GM23338 (cell line): ENCODE data around the gene TIMM10B. TPM values are rescaled to one million over a fixed set of nuclear protein-coding genes. Genes with fewer than 3 reads are reported as not detected.

ENCODE experiments used
- ATAC-seq: fragments of 200-7000 bp; cut with Tn5 transposase; 3 replicates; pipeline ENCODE4 v1.9.1; 2020
- DNase-seq: peaks from one replicate; pipeline ENCODE4 v3.0.0-alpha.2; 2015; ENCODE audit warnings: low spot score
- H2AFZ ChIP-seq: fragments of 200-600 bp; sonication (generic); 2 replicates; pipeline ENCODE4 v1.8.0; 2016; ENCODE audit warnings: antibody characterized with exemption, mild to moderate bottlenecking, moderate library complexity
- H3F3A ChIP-seq: fragments of 200-600 bp; sonication (generic); replicated peaks from 2 replicates; pipeline ENCODE4 v1.8.0; 2017; ENCODE audit warnings: antibody characterized with exemption, mixed run types, low read depth
- H3K27ac ChIP-seq: fragments of 200-600 bp; sonication (generic); 2 replicates; pipeline ENCODE4 v1.6.1; 2016; ENCODE audit warnings: low read depth
- H3K27me3 ChIP-seq: fragments of 200-600 bp; sonication (generic); 2 replicates; pipeline ENCODE4 v1.8.0; 2016; ENCODE audit warnings: mild to moderate bottlenecking, mixed run types, moderate library complexity; ENCODE audit not compliant: insufficient read depth
- H3K36me3 ChIP-seq: fragments of 200-600 bp; sonication (generic); 2 replicates; pipeline ENCODE4 v1.8.0; 2016; ENCODE audit warnings: mild to moderate bottlenecking; ENCODE audit not compliant: insufficient read depth
- H3K4me1 ChIP-seq: fragments of 200-600 bp; sonication (generic); 2 replicates; pipeline ENCODE4 v1.8.0; 2016; ENCODE audit warnings: mild to moderate bottlenecking, moderate library complexity; ENCODE audit not compliant: insufficient read depth
- H3K4me2 ChIP-seq: fragments of 200-600 bp; sonication (generic); 2 replicates; pipeline ENCODE4 v1.7.1; 2017; ENCODE audit warnings: mixed run types
- H3K4me3 ChIP-seq: fragments of 200-600 bp; sonication (generic); 2 replicates; pipeline ENCODE4 v1.6.1; 2016; ENCODE audit warnings: mixed run types
- H3K79me2 ChIP-seq: fragments of 200-600 bp; sonication (generic); replicated peaks from 2 replicates; pipeline ENCODE4 v1.8.0; 2017; ENCODE audit warnings: mild to moderate bottlenecking; ENCODE audit not compliant: insufficient read depth
- H3K9me2 ChIP-seq: fragments of 200-600 bp; sonication (generic); 2 replicates; pipeline ENCODE4 v1.8.0; 2017; ENCODE audit not compliant: insufficient read depth
- H4K20me1 ChIP-seq: fragments of 200-600 bp; sonication (generic); replicated peaks from 2 replicates; pipeline ENCODE4 v1.8.0; 2017; ENCODE audit warnings: mild to moderate bottlenecking; ENCODE audit not compliant: insufficient read depth
- H3K27ac Mint-ChIP-seq: 2 replicates; pipeline ENCODE4 v1.8.0; 2020; ENCODE audit warnings: inconsistent platforms, mild to moderate bottlenecking, moderate library complexity, mixed read lengths
- H3K27me3 Mint-ChIP-seq: 3 replicates; pipeline ENCODE4 v1.8.0; 2022; ENCODE audit warnings: low read depth, mild to moderate bottlenecking, moderate library complexity, mixed read lengths, inconsistent platforms; ENCODE audit not compliant: insufficient read depth, poor library complexity
- H3K36me3 Mint-ChIP-seq: 3 replicates; pipeline ENCODE4 v1.8.0; 2021; ENCODE audit warnings: low read depth, mild to moderate bottlenecking, inconsistent platforms, moderate library complexity, mixed read lengths
- H3K4me1 Mint-ChIP-seq: 3 replicates; pipeline ENCODE4 v1.8.0; 2020; ENCODE audit warnings: mild to moderate bottlenecking, inconsistent platforms, mixed read lengths
- H3K4me3 Mint-ChIP-seq: 3 replicates; pipeline ENCODE4 v1.8.0; 2021; ENCODE audit warnings: moderate library complexity, mild to moderate bottlenecking, inconsistent platforms, mixed read lengths
- H3K9me3 Mint-ChIP-seq: 3 replicates; pipeline ENCODE4 v1.8.0; 2020; ENCODE audit warnings: moderate library complexity, mild to moderate bottlenecking, inconsistent platforms, mixed read lengths
- NANOG ChIP-seq: IDR thresholded peaks from 2 replicates; pipeline ENCODE4 v1.6.1; 2016; ENCODE audit warnings: antibody characterized with exemption, borderline replicate concordance
- STAT1 ChIP-seq: IDR thresholded peaks from one replicate; pipeline ENCODE4 v1.6.1; 2016; ENCODE audit warnings: antibody characterized with exemption; ENCODE audit not compliant: unreplicated experiment
- ZNF331 ChIP-seq: fragments of 250-450 bp; sonication (Bioruptor Pico); IDR thresholded peaks from 2 replicates; pipeline ENCODE4 v1.5.0; 2020; ENCODE audit warnings: low read depth, mild to moderate bottlenecking, moderate library complexity
- polyA plus RNA-seq: library from polyadenylated mRNA; unstranded; fragments of >200 nt; fragmentation: Nextera tagmentation; extraction: Ambion mirVana; gene quantifications from 2 replicates; pipeline ENCODE4 v1.2.1, GENCODE V29; 2016
- total RNA-seq: library from RNA; depleted of rRNA; stranded (reverse); fragments of >200 nt; shearing (Covaris generic); gene quantifications from 2 replicates; pipeline ENCODE4 v1.2.3, GENCODE V29; 2014
- TF ChIP-seq, protein P1 (sequence below): fragments of 250-450 bp; sonication (Bioruptor Pico); IDR thresholded peaks from 2 replicates; pipeline ENCODE4 v1.5.0; 2020; ENCODE audit warnings: mild to moderate bottlenecking, moderate library complexity

The TIMM10B gene
- total and polyA plus RNA-seq, 2 experiments from 2014 or later: 30.8 to 54.2 TPM

DNA sequence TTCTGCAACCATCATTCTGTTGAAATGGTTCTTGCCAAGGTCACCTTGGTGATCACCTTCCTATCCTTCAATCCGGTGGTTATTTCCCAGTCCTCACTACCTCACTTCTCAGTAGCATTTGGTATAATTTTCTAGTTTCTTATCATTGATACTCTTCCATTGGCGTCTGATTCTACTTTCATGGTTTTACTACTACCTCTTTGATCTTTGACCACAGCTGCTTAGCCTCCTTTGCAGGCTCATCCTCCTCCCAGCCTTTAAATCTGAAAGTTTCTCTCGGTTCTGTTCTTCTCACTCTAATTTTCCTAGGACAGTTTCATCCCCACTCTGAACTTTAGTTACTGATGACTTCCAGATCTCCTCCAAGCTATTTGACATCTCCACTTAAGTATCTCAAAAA, 5.0 kb downstream of the TIMM10B start:
- Histone ChIP-seq H3K36me3 (peaks cover 36% of the 10 kb centered on the region), H3F3A (peaks cover 11% of the 10 kb centered on the region; the same call in 1 of the 2 replicates), H3K27me3 (no peaks in the 10 kb centered on the region), H4K20me1 (peaks cover 14% of the 10 kb centered on the region; the same call in 1 of the 2 replicates), H3K79me2 (peaks cover 32% of the 10 kb centered on the region), H2AFZ (no peak overlapping the region), H3K27ac (no peak overlapping the region), H3K4me3 (no peak overlapping the region), H3K4me2 (no peak overlapping the region), H3K9me2 (no peaks in the 10 kb centered on the region), H3K4me1 (0 out of 2 replicates have a peak, but pooled peaks cover 6% of the 10 kb centered on the region)
- peaks cover 4% of the 10 kb centered on the region for H3K27me3 Mint-ChIP-seq
- no peak for ATAC-seq
- no peak overlapping the region for H3K27ac Mint-ChIP-seq
- TF ChIP-seq, protein P1, sequence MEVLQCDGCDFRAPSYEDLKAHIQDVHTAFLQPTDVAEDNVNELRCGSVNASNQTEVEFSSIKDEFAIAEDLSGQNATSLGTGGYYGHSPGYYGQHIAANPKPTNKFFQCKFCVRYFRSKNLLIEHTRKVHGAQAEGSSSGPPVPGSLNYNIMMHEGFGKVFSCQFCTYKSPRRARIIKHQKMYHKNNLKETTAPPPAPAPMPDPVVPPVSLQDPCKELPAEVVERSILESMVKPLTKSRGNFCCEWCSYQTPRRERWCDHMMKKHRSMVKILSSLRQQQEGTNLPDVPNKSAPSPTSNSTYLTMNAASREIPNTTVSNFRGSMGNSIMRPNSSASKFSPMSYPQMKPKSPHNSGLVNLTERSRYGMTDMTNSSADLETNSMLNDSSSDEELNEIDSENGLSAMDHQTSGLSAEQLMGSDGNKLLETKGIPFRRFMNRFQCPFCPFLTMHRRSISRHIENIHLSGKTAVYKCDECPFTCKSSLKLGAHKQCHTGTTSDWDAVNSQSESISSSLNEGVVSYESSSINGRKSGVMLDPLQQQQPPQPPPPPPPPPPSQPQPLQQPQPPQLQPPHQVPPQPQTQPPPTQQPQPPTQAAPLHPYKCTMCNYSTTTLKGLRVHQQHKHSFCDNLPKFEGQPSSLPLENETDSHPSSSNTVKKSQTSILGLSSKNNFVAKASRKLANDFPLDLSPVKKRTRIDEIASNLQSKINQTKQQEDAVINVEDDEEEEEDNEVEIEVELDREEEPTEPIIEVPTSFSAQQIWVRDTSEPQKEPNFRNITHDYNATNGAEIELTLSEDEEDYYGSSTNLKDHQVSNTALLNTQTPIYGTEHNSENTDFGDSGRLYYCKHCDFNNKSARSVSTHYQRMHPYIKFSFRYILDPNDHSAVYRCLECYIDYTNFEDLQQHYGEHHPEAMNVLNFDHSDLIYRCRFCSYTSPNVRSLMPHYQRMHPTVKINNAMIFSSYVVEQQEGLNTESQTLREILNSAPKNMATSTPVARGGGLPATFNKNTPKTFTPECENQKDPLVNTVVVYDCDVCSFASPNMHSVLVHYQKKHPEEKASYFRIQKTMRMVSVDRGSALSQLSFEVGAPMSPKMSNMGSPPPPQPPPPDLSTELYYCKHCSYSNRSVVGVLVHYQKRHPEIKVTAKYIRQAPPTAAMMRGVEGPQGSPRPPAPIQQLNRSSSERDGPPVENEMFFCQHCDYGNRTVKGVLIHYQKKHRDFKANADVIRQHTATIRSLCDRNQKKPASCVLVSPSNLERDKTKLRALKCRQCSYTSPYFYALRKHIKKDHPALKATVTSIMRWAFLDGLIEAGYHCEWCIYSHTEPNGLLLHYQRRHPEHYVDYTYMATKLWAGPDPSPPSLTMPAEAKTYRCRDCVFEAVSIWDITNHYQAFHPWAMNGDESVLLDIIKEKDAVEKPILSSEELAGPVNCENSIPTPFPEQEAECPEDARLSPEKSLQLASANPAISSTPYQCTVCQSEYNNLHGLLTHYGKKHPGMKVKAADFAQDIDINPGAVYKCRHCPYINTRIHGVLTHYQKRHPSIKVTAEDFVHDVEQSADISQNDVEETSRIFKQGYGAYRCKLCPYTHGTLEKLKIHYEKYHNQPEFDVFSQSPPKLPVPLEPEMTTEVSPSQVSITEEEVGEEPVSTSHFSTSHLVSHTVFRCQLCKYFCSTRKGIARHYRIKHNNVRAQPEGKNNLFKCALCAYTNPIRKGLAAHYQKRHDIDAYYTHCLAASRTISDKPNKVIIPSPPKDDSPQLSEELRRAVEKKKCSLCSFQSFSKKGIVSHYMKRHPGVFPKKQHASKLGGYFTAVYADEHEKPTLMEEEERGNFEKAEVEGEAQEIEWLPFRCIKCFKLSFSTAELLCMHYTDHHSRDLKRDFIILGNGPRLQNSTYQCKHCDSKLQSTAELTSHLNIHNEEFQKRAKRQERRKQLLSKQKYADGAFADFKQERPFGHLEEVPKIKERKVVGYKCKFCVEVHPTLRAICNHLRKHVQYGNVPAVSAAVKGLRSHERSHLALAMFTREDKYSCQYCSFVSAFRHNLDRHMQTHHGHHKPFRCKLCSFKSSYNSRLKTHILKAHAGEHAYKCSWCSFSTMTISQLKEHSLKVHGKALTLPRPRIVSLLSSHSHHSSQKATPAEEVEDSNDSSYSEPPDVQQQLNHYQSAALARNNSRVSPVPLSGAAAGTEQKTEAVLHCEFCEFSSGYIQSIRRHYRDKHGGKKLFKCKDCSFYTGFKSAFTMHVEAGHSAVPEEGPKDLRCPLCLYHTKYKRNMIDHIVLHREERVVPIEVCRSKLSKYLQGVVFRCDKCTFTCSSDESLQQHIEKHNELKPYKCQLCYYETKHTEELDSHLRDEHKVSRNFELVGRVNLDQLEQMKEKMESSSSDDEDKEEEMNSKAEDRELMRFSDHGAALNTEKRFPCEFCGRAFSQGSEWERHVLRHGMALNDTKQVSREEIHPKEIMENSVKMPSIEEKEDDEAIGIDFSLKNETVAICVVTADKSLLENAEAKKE (CRISPR knock-in tag): no peak
- peaks cover 3% of the 10 kb centered on the region; the same call in 1 of the 3 replicates for H3K4me1 Mint-ChIP-seq
- no peak overlapping the region for H3K4me3 Mint-ChIP-seq
- peaks cover 16% of the 10 kb centered on the region for H3K36me3 Mint-ChIP-seq
- no peaks in the 10 kb centered on the region; the same call in 2 of the 3 replicates for H3K9me3 Mint-ChIP-seq
- DNase-seq: no peak

DNA sequence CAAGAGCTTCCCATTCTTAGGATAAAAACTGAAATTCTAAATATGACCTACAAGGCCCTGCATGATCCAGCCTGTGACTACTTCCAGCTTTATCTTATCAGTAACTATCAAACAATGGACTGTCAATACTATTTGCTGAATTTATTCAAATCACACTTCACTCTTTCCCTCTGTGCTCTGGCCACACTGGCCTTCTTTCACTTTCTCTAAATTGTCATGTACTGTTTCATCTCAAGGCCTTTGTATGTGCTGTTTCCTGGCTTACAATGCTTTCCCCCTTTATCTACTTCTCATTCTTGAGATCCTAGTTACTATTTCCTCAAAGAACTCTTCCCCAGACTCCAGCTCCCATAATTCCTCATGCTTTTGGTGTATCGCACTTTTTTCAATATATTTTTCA, 5.6 kb downstream of the TIMM10B start:
- Mint-ChIP-seq H3K9me3 (no peaks in the 10 kb centered on the region; the same call in 2 of the 3 replicates), H3K27me3 (peaks cover 4% of the 10 kb centered on the region), H3K4me3 (no peak overlapping the region), H3K4me1 (peaks cover 3% of the 10 kb centered on the region; the same call in 1 of the 3 replicates), H3K36me3 (peaks cover 16% of the 10 kb centered on the region), H3K27ac (no peak overlapping the region)
- H3K27me3 ChIP-seq: no peaks in the 10 kb centered on the region
- H3K79me2 ChIP-seq: peaks cover 27% of the 10 kb centered on the region
- no peak for ATAC-seq
- H3K4me2 ChIP-seq: no peak overlapping the region
- 0 out of 2 replicates have a peak, but pooled peaks cover 5% of the 10 kb centered on the region for H3K4me1 ChIP-seq
- H3K36me3 ChIP-seq: peaks cover 36% of the 10 kb centered on the region
- no peak for DNase-seq
- peaks cover 10% of the 10 kb centered on the region; the same call in 1 of the 2 replicates for H3F3A ChIP-seq
- H4K20me1 ChIP-seq: peaks cover 14% of the 10 kb centered on the region; the same call in 1 of the 2 replicates
- no peak overlapping the region for H3K4me3 ChIP-seq
- H3K9me2 ChIP-seq: no peaks in the 10 kb centered on the region
- H2AFZ ChIP-seq: no peak overlapping the region
- H3K27ac ChIP-seq: no peak overlapping the region
- no peak for TF ChIP-seq NANOG
- TF ChIP-seq STAT1: no peak
- TF ChIP-seq, protein P1 (CRISPR knock-in tag): no peak
- no peak for TF ChIP-seq ZNF331
